Measurements from ENCODE around the gene G0S2.

Gene G0S2

GRCh38 chr1:209723756-209724693 is 48.8 kb downstream of the G0S2 start:
- TF ChIP-seq, protein P1, sequence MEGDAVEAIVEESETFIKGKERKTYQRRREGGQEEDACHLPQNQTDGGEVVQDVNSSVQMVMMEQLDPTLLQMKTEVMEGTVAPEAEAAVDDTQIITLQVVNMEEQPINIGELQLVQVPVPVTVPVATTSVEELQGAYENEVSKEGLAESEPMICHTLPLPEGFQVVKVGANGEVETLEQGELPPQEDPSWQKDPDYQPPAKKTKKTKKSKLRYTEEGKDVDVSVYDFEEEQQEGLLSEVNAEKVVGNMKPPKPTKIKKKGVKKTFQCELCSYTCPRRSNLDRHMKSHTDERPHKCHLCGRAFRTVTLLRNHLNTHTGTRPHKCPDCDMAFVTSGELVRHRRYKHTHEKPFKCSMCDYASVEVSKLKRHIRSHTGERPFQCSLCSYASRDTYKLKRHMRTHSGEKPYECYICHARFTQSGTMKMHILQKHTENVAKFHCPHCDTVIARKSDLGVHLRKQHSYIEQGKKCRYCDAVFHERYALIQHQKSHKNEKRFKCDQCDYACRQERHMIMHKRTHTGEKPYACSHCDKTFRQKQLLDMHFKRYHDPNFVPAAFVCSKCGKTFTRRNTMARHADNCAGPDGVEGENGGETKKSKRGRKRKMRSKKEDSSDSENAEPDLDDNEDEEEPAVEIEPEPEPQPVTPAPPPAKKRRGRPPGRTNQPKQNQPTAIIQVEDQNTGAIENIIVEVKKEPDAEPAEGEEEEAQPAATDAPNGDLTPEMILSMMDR (IDR thresholded peaks at IDR 0.05; ENCODE audit: control insufficient read depth, extremely low read depth, insufficient read depth), result no peak
- no peak overlapping the region for H3K4me3 ChIP-seq (ENCODE audit: low read depth, low read length)
- no peak for DNase-seq (ENCODE audit: low read depth)
